KOPT-K1 (cell line): ENCODE data around the gene DMRT2.

Experiments used
- H3K27ac ChIP-seq: fragments of 200-600 bp; sonication (generic); 2 replicates; pipeline ENCODE4 v1.5.1; 2016; ENCODE audit warnings: antibody characterized with exemption, mild to moderate bottlenecking, low read depth, low read length; ENCODE audit not compliant: poor library complexity, severe bottlenecking
- H3K36me3 ChIP-seq: fragments of 200-600 bp; sonication (generic); 2 replicates; pipeline ENCODE4 v1.5.1; 2017; ENCODE audit warnings: antibody characterized with exemption, mild to moderate bottlenecking, low read length, moderate library complexity; ENCODE audit not compliant: insufficient read depth
- H3K9me3 ChIP-seq: fragments of 200-600 bp; sonication (generic); 2 replicates; pipeline ENCODE4 v1.5.1; 2017; ENCODE audit warnings: antibody characterized with exemption, low read length, mild to moderate bottlenecking; ENCODE audit not compliant: insufficient read depth, poor library complexity, severe bottlenecking

The DMRT2 gene

DNA sequence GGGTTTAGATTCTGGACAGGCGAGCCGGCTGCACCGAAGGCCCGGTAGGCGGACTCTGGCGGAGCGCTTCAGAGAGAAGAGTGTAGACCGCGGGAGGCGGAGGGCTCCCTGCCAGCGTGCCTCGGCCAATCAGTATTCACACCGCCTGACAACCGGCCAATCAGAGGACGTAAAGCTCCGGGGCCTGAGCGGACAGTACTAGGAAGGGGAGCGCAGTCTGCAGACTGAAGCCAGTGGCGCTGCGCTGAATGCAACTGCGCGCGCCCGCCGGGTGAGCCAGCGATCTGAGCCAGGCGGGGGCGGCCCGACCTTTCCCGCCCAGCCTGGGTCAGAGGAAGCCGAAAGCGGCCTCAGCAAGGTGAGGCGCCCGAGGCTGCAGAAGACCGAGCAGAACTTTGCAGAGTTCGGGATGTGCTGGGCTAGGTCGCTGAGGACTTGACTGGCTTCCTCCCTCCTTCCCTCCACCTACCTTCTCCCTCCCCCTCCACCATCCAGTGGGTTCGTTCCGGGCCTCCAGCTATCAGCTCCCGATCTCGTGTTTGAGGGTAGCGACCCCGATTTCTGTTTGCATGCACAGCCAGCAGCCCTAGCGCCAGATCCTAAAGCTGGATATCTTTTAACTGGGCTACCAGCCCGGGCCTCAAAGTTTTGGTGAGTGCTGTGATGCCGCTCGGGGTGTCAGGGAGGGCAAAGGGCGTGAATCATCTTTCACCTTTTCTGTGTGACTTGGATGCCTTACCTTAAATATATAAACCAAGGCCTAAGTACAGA lies at the start of gene DMRT2:
Gene DMRT2, plus strand, starts transcription at position 233 of the 771 bp plus-strand sequence. CDS start 1,257 bp downstream, outside the sequence.
- Histone ChIP-seq H3K9me3 (no peaks in the 10 kb centered on the region), H3K36me3 (no peaks in the 10 kb centered on the region), H3K27ac (no peak within 1 kb of the TSS)

GRCh38 chr9:1001838-1002237 lies 48.3 kb upstream of the DMRT2 start:
- H3K36me3 ChIP-seq: no peaks in the 10 kb centered on the region
- H3K9me3 ChIP-seq: no peaks in the 10 kb centered on the region
- no peak overlapping the region for H3K27ac ChIP-seq

DNA sequence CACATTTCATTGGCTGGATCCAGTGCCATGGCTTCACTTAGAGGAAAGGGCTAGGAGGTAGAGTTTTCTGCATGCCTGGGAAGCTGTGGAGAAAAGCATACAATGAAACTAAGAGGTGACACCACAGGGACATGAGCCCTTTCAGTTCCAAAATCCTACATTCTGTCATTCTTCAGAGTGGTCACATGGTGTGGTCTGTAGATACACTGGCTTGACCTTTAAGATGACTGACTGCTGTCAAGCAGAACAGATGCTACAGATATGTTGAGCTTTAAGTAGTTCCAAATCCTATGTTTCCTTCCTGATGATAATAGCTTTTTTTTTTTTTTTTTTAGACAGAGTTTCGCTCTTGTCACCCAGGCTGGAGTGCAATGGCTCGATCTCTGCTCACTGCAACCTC lies 47.5 kb upstream of the DMRT2 start:
- no peaks in the 10 kb centered on the region for H3K36me3 ChIP-seq
- no peak overlapping the region for H3K27ac ChIP-seq
- no peaks in the 10 kb centered on the region for H3K9me3 ChIP-seq

GRCh38 chr9:1005043-1005667 lies 45.0 kb upstream of the DMRT2 start:
- H3K9me3 ChIP-seq: no peaks in the 10 kb centered on the region
- H3K36me3 ChIP-seq: no peaks in the 10 kb centered on the region
- no peak overlapping the region for H3K27ac ChIP-seq

GRCh38 chr9:1007312-1007711 lies 42.8 kb upstream of the DMRT2 start:
- Histone ChIP-seq H3K9me3 (no peaks in the 10 kb centered on the region), H3K27ac (no peak overlapping the region), H3K36me3 (no peaks in the 10 kb centered on the region)

- no peaks in the 10 kb centered on the region for H3K9me3 ChIP-seq
- H3K36me3 ChIP-seq: no peaks in the 10 kb centered on the region
- no peak overlapping the region for H3K27ac ChIP-seq
These were observed 41.9 kb upstream of the DMRT2 start for GRCh38 chr9:1008216-1008615.

- Histone ChIP-seq H3K36me3 (no peaks in the 10 kb centered on the region), H3K9me3 (no peaks in the 10 kb centered on the region), H3K27ac (no peak overlapping the region)
These were observed 41.0 kb upstream of the DMRT2 start for GRCh38 chr9:1009101-1009707.

DNA sequence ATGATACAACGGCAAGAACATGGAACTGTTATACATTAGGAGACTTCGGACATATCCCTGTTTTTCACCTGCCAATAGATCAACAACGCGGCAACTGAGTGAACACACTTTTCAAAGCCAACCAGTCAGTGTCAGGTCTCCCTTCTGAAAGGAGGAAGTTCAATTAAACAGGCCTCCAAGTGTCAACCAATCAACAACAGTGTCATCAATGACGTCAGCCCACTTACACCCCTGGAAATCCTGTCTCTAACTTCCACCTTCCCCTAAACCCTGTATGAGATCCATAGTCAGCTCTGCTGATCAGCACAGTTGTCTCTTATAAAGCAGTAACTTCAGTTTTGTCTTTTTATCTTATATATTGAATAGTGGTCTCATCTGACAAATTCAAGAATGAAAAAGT lies 37.1 kb upstream of the DMRT2 start:
- Histone ChIP-seq H3K27ac (no peak overlapping the region), H3K9me3 (no peaks in the 10 kb centered on the region), H3K36me3 (no peaks in the 10 kb centered on the region)

- Histone ChIP-seq H3K9me3 (no peaks in the 10 kb centered on the region), H3K36me3 (no peaks in the 10 kb centered on the region)
These were observed 35.9 kb upstream of the DMRT2 start for GRCh38 chr9:1014225-1014624.

DNA sequence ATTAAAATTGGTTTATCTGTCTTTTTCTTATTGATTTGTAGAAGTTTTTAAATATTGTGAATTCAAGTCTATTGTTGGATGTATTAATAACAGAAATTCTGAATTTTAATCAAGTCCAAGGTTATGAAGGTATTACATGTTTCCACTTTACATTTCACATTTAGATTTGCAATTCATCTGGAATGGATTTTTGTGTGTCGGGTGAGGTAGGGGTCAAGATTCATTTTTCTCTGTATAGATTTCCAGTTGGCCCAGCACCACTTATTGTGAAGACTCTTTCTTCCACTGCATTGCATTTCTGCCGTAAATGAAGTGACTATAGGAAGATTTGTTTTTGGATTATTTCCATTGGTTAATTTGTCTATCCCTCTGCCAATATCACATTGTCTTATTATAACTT lies 35.5 kb upstream of the DMRT2 start:
- Histone ChIP-seq H3K27ac (no peak overlapping the region), H3K36me3 (no peaks in the 10 kb centered on the region), H3K9me3 (no peaks in the 10 kb centered on the region)

More at GRCh38 chr9:1014225-1014624, 35.9 kb upstream of the DMRT2 start:
- H3K27ac ChIP-seq: no peak overlapping the region

GRCh38 chr9:1018121-1018520 lies 32.0 kb upstream of the DMRT2 start:
- Histone ChIP-seq H3K9me3 (peaks cover 19% of the 10 kb centered on the region), H3K36me3 (no peaks in the 10 kb centered on the region), H3K27ac (no peak overlapping the region)

DNA sequence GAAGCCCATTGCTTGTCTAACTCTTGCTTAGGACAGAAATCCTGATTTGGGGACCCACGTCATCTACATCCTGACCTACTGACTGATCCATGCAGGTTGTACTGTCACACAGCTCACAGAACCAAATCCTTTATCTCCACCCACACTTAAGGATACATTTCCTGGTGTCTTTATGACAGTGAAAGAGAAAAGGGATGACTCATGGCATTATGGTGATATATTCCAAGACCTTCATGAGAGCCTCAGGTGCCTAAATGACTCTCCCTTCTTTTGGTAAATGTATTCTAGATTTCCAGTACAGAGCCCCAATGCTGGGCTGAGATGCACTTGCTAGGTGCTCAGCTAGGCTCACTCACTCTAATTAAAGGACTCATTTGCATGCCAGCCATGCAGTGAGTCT lies 26.0 kb upstream of the DMRT2 start:
- Histone ChIP-seq H3K36me3 (no peaks in the 10 kb centered on the region), H3K9me3 (peaks cover 28% of the 10 kb centered on the region), H3K27ac (no peak overlapping the region)

- no peaks in the 10 kb centered on the region for H3K36me3 ChIP-seq
- H3K27ac ChIP-seq: no peak overlapping the region
- H3K9me3 ChIP-seq: peaks cover 28% of the 10 kb centered on the region
These were observed 25.0 kb upstream of the DMRT2 start for GRCh38 chr9:1025131-1025530.

DNA sequence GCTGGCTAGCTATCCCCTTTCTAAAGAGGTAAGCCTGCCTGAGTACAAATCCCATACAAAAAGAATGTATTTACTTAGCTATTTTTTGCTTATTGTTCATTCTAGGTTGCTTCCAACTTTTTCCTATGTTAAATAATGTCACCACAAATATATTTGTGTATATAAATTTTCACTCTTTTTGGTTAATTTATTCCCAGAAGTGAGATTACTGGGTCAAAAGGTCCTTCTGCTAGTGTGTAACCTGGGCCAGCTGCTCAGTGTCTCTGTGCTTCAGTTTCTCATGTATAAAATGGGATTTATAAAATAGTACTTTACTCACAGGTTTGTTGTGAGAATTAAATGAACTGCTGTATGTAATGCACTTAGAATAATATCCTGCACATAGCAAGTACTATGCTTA lies 23.9 kb upstream of the DMRT2 start:
- H3K36me3 ChIP-seq: no peaks in the 10 kb centered on the region
- H3K27ac ChIP-seq: no peak overlapping the region
- peaks cover 23% of the 10 kb centered on the region for H3K9me3 ChIP-seq

DNA sequence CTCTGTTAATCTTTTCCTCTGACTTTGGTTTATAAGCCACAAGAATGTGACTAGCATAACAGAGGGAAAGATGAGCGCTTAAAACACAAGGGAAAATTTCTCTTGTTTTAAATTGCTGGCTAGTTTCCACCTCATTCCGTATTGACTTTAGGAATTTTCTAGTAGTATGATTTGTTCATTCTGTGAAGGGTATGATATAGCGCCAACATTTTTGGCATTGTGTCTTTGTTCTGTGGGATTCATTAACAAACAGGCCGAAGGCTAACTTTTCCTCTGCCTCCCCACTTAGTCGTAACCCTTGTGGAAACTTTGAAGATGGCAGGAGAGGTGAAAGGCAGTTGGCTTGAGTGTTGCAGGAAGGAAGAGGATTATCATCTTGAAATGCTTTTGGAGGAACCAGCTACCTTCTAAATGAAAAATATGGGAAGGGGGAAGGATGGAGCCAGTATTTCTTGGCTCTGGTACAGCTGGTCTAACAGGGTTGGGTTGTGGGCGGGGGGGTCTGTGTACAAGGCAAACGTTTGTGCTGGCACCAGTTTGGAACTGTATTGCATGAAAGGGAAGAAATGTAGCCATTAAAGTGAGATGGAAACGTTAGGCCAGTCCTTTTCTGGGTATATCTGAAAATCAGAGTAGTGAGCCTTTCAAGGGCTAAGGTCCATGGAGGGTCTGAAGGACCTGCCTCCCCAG lies 21.5 kb upstream of the DMRT2 start:
- H3K9me3 ChIP-seq: peaks cover 5% of the 10 kb centered on the region
- no peak overlapping the region for H3K27ac ChIP-seq
- H3K36me3 ChIP-seq: no peaks in the 10 kb centered on the region
